DOHH2 (cell line): ENCODE measurements around the gene PDZRN3.

Source experiments
- EZH2phosphoT487 ChIP-seq: fragments of 200-600 bp; sonication (generic); IDR thresholded peaks from 2 replicates; pipeline ENCODE4 v1.6.1; 2017; ENCODE audit warnings: borderline replicate concordance, mild to moderate bottlenecking, antibody characterized with exemption, low read length, moderate library complexity, mixed read lengths
- TF ChIP-seq, protein P1 (sequence below): fragments of 200-600 bp; sonication (generic); IDR thresholded peaks from one replicate; pipeline ENCODE4 v1.5.1; 2014; ENCODE audit warnings: antibody characterized with exemption, mild to moderate bottlenecking, low read depth, low read length; ENCODE audit not compliant: poor library complexity, severe bottlenecking

DNA sequence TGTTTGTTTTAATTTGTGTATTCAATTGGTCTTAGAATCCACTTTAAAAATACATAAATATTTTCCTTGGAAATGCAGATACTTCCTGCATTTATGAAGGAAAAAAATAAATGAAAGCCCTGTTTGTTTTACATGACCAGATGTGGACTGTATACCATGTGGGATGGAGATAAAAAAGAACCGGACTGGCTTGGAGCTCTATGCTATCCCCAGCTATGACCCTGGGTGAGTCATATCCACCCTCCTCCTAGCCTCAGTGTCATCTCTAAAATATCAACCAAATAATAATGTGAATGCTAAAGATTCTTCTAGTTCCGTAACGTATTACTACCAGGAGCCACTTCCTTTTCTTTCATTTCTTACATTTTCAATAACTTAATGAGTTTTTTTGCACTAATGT is 44.5 kb upstream of the PDZRN3 start:
- TF ChIP-seq, protein P1, sequence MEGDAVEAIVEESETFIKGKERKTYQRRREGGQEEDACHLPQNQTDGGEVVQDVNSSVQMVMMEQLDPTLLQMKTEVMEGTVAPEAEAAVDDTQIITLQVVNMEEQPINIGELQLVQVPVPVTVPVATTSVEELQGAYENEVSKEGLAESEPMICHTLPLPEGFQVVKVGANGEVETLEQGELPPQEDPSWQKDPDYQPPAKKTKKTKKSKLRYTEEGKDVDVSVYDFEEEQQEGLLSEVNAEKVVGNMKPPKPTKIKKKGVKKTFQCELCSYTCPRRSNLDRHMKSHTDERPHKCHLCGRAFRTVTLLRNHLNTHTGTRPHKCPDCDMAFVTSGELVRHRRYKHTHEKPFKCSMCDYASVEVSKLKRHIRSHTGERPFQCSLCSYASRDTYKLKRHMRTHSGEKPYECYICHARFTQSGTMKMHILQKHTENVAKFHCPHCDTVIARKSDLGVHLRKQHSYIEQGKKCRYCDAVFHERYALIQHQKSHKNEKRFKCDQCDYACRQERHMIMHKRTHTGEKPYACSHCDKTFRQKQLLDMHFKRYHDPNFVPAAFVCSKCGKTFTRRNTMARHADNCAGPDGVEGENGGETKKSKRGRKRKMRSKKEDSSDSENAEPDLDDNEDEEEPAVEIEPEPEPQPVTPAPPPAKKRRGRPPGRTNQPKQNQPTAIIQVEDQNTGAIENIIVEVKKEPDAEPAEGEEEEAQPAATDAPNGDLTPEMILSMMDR, result no peak
- TF ChIP-seq EZH2phosphoT487, result no peak
